WERI-Rb-1 (cell line): ENCODE data around the gene KIF3C.
"Not testable (repeated sequence)": the region's sequence is repeated elsewhere in the genome, so short reads cannot be mapped to it uniquely, and the experiment has no call there.

ENCODE experiments used
- DNase-seq: peaks from one replicate; pipeline ENCODE4 v3.0.0-alpha.2; 2020
- H3K27ac ChIP-seq: fragments of 250-450 bp; sonication (Bioruptor Pico); 2 replicates; pipeline ENCODE4 v1.5.1; 2020; ENCODE audit warnings: mild to moderate bottlenecking, moderate library complexity
- H3K27me3 ChIP-seq: fragments of 250-450 bp; sonication (Bioruptor Pico); 2 replicates; pipeline ENCODE4 v1.5.1; 2021; ENCODE audit warnings: mild to moderate bottlenecking, low read depth, moderate library complexity; ENCODE audit not compliant: insufficient read depth, severe bottlenecking
- H3K36me3 ChIP-seq: fragments of 250-450 bp; sonication (Bioruptor Pico); 2 replicates; pipeline ENCODE4 v1.5.1; 2020; ENCODE audit warnings: mild to moderate bottlenecking, moderate library complexity
- H3K4me3 ChIP-seq: 2 replicates; pipeline ENCODE4 v1.5.1; 2011; ENCODE audit warnings: low read depth, mild to moderate bottlenecking, control low read depth, low read length
- H3K9me3 ChIP-seq: fragments of 250-450 bp; sonication (Bioruptor Pico); 2 replicates; pipeline ENCODE4 v1.5.1; 2021; ENCODE audit warnings: mild to moderate bottlenecking, moderate library complexity; ENCODE audit not compliant: severe bottlenecking
- CTCF ChIP-seq: IDR thresholded peaks from 2 replicates; pipeline ENCODE4 v1.5.1; 2011; ENCODE audit warnings: low read depth, mild to moderate bottlenecking, control low read depth, inconsistent platforms, low read length

KIF3C gene

GRCh38 chr2:25982273-25982967 is at the start of gene KIF3C:
KIF3C (minus strand) TSS chr2:25982497; CDS start chr2:25981917, 580 bp downstream.
- H3K9me3 ChIP-seq: no peaks in the 10 kb centered on the region
- H3K27ac ChIP-seq: peak within 1 kb of the TSS; percentile 68
- H3K36me3 ChIP-seq: peaks cover 17% of the 10 kb centered on the region
- DNase-seq: peak; percentile 88
- no peak for TF ChIP-seq CTCF
- no peaks in the 10 kb centered on the region for H3K27me3 ChIP-seq
- peak within 1 kb of the TSS; percentile 82 for H3K4me3 ChIP-seq

- not testable (repeated sequence) for H3K4me3 ChIP-seq, H3K27ac ChIP-seq, H3K36me3 ChIP-seq, H3K27me3 ChIP-seq, DNase-seq, H3K9me3 ChIP-seq
Measured at GRCh38 chr2:26028083-26028482, 45.8 kb upstream of the KIF3C start.

GRCh38 chr2:26025509-26025908 is 43.2 kb upstream of the KIF3C start:
- H3K27ac ChIP-seq: no peak overlapping the region
- H3K4me3 ChIP-seq: no peak overlapping the region
- no peak for DNase-seq
- peaks cover 5% of the 10 kb centered on the region for H3K9me3 ChIP-seq
- no peaks in the 10 kb centered on the region for H3K27me3 ChIP-seq
- TF ChIP-seq CTCF: no peak
- H3K36me3 ChIP-seq: no peaks in the 10 kb centered on the region

GRCh38 chr2:26024260-26024659 is 42.0 kb upstream of the KIF3C start:
- no peak overlapping the region for H3K4me3 ChIP-seq
- TF ChIP-seq CTCF: no peak
- peaks cover 5% of the 10 kb centered on the region for H3K9me3 ChIP-seq

GRCh38 chr2:26020231-26020640 is 37.9 kb upstream of the KIF3C start:
- H3K36me3 ChIP-seq: no peaks in the 10 kb centered on the region
- no peaks in the 10 kb centered on the region for H3K27me3 ChIP-seq
- no peak overlapping the region for H3K27ac ChIP-seq
- H3K4me3 ChIP-seq: no peak overlapping the region
- no peak for DNase-seq
- H3K9me3 ChIP-seq: peaks cover 5% of the 10 kb centered on the region
- TF ChIP-seq CTCF: no peak

More at GRCh38 chr2:26024260-26024659, 42.0 kb upstream of the KIF3C start:
- H3K27ac ChIP-seq: no peak overlapping the region
- H3K27me3 ChIP-seq: no peaks in the 10 kb centered on the region
- H3K36me3 ChIP-seq: no peaks in the 10 kb centered on the region
- DNase-seq: no peak

GRCh38 chr2:26018184-26019055 is 36.1 kb upstream of the KIF3C start:
- H3K27ac ChIP-seq: no peak overlapping the region
- H3K9me3 ChIP-seq: no peaks in the 10 kb centered on the region
- H3K36me3 ChIP-seq: no peaks in the 10 kb centered on the region
- peak; percentile 39 for DNase-seq
- no peak for TF ChIP-seq CTCF
- no peak overlapping the region for H3K4me3 ChIP-seq
- peaks cover 4% of the 10 kb centered on the region for H3K27me3 ChIP-seq
